HEK293 (cell line): ENCODE data around the gene SEPTIN5.

Experiments
- CTCF ChIA-PET: fragments of 350-600 bp; formaldehyde crosslinking; extraction: SDS; loops from one replicate; lab custom pipeline; 2021; ENCODE audit warnings: antibody characterized with exemption; lab: Yijun Ruan, JAX
- POLR2A ChIA-PET: fragments of 300-600 bp; formaldehyde crosslinking; extraction: SDS; loops from one replicate; lab custom pipeline; 2020; ENCODE audit warnings: antibody characterized with exemption, inconsistent platforms; lab: Yijun Ruan, JAX
- H3K27ac ChIP-seq: fragments of 200-500 bp; sonication (Bioruptor generic); 2 replicates; pipeline ENCODE4 v1.5.1; 2014; ENCODE audit warnings: low read depth, low read length, control low read depth, inconsistent platforms; ENCODE audit errors: extremely low read depth
- H3K36me3 ChIP-seq, 2 experiments: fragments of 200-500 bp in 1 of 2; sonication (Bioruptor generic) in 1 of 2; 1 replicate in 1 of 2; 2 replicates in 1 of 2; pipeline ENCODE4 v1.5.1; 2014 to 2017; ENCODE audit warnings: inconsistent platforms in 2 of 2, low read length in 2 of 2; ENCODE audit not compliant: control insufficient read depth in 2 of 2, insufficient read depth in 1 of 2
- H3K4me1 ChIP-seq: fragments of 200-500 bp; sonication (Bioruptor generic); 2 replicates; pipeline ENCODE4 v1.5.1; 2014; ENCODE audit warnings: mild to moderate bottlenecking, low read length, inconsistent platforms; ENCODE audit not compliant: control insufficient read depth, insufficient read depth
- H3K4me3 ChIP-seq: 2 replicates; pipeline ENCODE4 v1.5.1; 2011; ENCODE audit warnings: low read depth, mild to moderate bottlenecking, control low read depth, low read length, moderate library complexity
- H3K9me3 ChIP-seq: fragments of 200-500 bp; sonication (Bioruptor generic); 2 replicates; pipeline ENCODE4 v1.5.1; 2014; ENCODE audit warnings: low read depth, low read length, inconsistent platforms; ENCODE audit not compliant: control insufficient read depth, insufficient read depth
- FEZF1 ChIP-seq: fragments of 450-650 bp; formaldehyde crosslinking; IDR thresholded peaks from 2 replicates; pipeline ENCODE4 v1.5.1; 2016; ENCODE audit warnings: missing biosample characterization, missing genetic modification characterization
- HOXC10 ChIP-seq: sonication (generic); formaldehyde crosslinking; IDR thresholded peaks from 2 replicates; pipeline ENCODE4 v1.8.1; 2023; ENCODE audit warnings: mild to moderate bottlenecking, missing genetic modification reagents
- KLF1 ChIP-seq: fragments of 450-650 bp; formaldehyde crosslinking; IDR thresholded peaks from 2 replicates; pipeline ENCODE4 v1.5.1; 2016; ENCODE audit warnings: missing biosample characterization, missing genetic modification characterization
- RBAK ChIP-seq: fragments of 450-650 bp; formaldehyde crosslinking; IDR thresholded peaks from 2 replicates; pipeline ENCODE4 v1.5.1; 2016; ENCODE audit warnings: missing biosample characterization, missing genetic modification characterization
- SP2 ChIP-seq: fragments of 450-650 bp; formaldehyde crosslinking; IDR thresholded peaks from 2 replicates; pipeline ENCODE4 v1.5.1; 2016; ENCODE audit warnings: missing biosample characterization, missing genetic modification characterization
- YY1 ChIP-seq: fragments of 450-650 bp; formaldehyde crosslinking; IDR thresholded peaks from 2 replicates; pipeline ENCODE4 v1.5.1; 2018; ENCODE audit warnings: missing biosample characterization, missing genetic modification characterization
- ZBTB17 ChIP-seq: fragments of 450-650 bp; formaldehyde crosslinking; IDR thresholded peaks from 2 replicates; pipeline ENCODE4 v1.5.1; 2016; ENCODE audit warnings: missing biosample characterization, missing genetic modification characterization
- ZNF157 ChIP-seq: fragments of 450-650 bp; formaldehyde crosslinking; IDR thresholded peaks from 2 replicates; pipeline ENCODE4 v1.5.1; 2016; ENCODE audit warnings: missing biosample characterization, missing genetic modification characterization
- ZNF175 ChIP-seq: fragments of 450-650 bp; formaldehyde crosslinking; IDR thresholded peaks from 2 replicates; pipeline ENCODE4 v1.5.1; 2016; ENCODE audit warnings: missing biosample characterization, missing genetic modification characterization
- ZNF221 ChIP-seq: fragments of 450-650 bp; formaldehyde crosslinking; IDR thresholded peaks from 2 replicates; pipeline ENCODE4 v1.5.1; 2017; ENCODE audit warnings: missing biosample characterization, missing genetic modification characterization, borderline replicate concordance
- ZNF239 ChIP-seq: fragments of 450-650 bp; formaldehyde crosslinking; IDR thresholded peaks from 2 replicates; pipeline ENCODE4 v1.5.1; 2016; ENCODE audit warnings: missing biosample characterization, missing genetic modification characterization
- ZNF24 ChIP-seq: fragments of 450-650 bp; formaldehyde crosslinking; IDR thresholded peaks from 2 replicates; pipeline ENCODE4 v1.5.1; 2016; ENCODE audit warnings: missing biosample characterization, missing genetic modification characterization
- ZNF248 ChIP-seq: fragments of 450-650 bp; formaldehyde crosslinking; IDR thresholded peaks from 2 replicates; pipeline ENCODE4 v1.5.1; 2017; ENCODE audit warnings: missing biosample characterization, missing genetic modification characterization
- ZNF324 ChIP-seq: fragments of 450-650 bp; formaldehyde crosslinking; IDR thresholded peaks from 2 replicates; pipeline ENCODE4 v1.5.1; 2016; ENCODE audit warnings: missing biosample characterization, missing genetic modification characterization
- ZNF350 ChIP-seq: fragments of 450-650 bp; formaldehyde crosslinking; IDR thresholded peaks from 2 replicates; pipeline ENCODE4 v1.5.0; 2017; ENCODE audit warnings: missing biosample characterization, mild to moderate bottlenecking, missing genetic modification characterization
- ZNF426 ChIP-seq: fragments of 450-650 bp; formaldehyde crosslinking; IDR thresholded peaks from 2 replicates; pipeline ENCODE4 v1.5.1; 2017; ENCODE audit warnings: missing biosample characterization, missing genetic modification characterization, mild to moderate bottlenecking, inconsistent platforms, moderate library complexity
- ZNF626 ChIP-seq: fragments of 450-650 bp; sonication (Bioruptor Pico); formaldehyde crosslinking; IDR thresholded peaks from 2 replicates; pipeline ENCODE4 v1.5.1; 2018; ENCODE audit warnings: missing biosample characterization, missing genetic modification characterization, inconsistent platforms
- ZNF658 ChIP-seq: fragments of 450-650 bp; formaldehyde crosslinking; IDR thresholded peaks from 2 replicates; pipeline ENCODE4; 2016; ENCODE audit warnings: missing biosample characterization, missing genetic modification characterization
- ZNF670 ChIP-seq: fragments of 450-650 bp; formaldehyde crosslinking; IDR thresholded peaks from 2 replicates; pipeline ENCODE4 v1.5.1; 2016; ENCODE audit warnings: missing biosample characterization, missing genetic modification characterization, low read depth
- ZNF677 ChIP-seq: fragments of 450-650 bp; IDR thresholded peaks from 2 replicates; pipeline ENCODE4 v1.5.0; 2018; ENCODE audit warnings: missing biosample characterization, mild to moderate bottlenecking, missing genetic modification characterization, moderate library complexity
- ZSCAN16 ChIP-seq: fragments of 450-650 bp; formaldehyde crosslinking; IDR thresholded peaks from 2 replicates; pipeline ENCODE4 v1.5.1; 2016; ENCODE audit warnings: missing biosample characterization, missing genetic modification characterization
- ZSCAN23 ChIP-seq: fragments of 450-650 bp; formaldehyde crosslinking; IDR thresholded peaks from 2 replicates; pipeline ENCODE4 v1.5.1; 2016; ENCODE audit warnings: missing biosample characterization, missing genetic modification characterization
- TF ChIP-seq, protein P1 (sequence below): fragments of 450-650 bp; formaldehyde crosslinking; IDR thresholded peaks from 2 replicates; pipeline ENCODE4 v1.5.1; 2016; ENCODE audit warnings: missing biosample characterization, missing genetic modification characterization, borderline replicate concordance
- TF ChIP-seq, protein P2 (sequence below): fragments of 450-650 bp; IDR thresholded peaks from 2 replicates; pipeline ENCODE4 v1.5.1; 2018; ENCODE audit warnings: missing biosample characterization, mild to moderate bottlenecking, missing genetic modification characterization
- TF ChIP-seq, protein P3 (sequence below): fragments of 450-650 bp; formaldehyde crosslinking; IDR thresholded peaks from 2 replicates; pipeline ENCODE4 v1.5.1; 2016; ENCODE audit warnings: missing biosample characterization, missing genetic modification characterization
- TF ChIP-seq, protein P4 (sequence below): fragments of 450-650 bp; formaldehyde crosslinking; IDR thresholded peaks from 2 replicates; pipeline ENCODE4 v1.5.1; 2017; ENCODE audit warnings: missing biosample characterization, missing genetic modification characterization
- TF ChIP-seq, protein P5 (sequence below): fragments of 450-650 bp; formaldehyde crosslinking; IDR thresholded peaks from 2 replicates; pipeline ENCODE4 v1.5.1; 2016; ENCODE audit warnings: missing biosample characterization, missing genetic modification characterization

The SEPTIN5 gene

DNA sequence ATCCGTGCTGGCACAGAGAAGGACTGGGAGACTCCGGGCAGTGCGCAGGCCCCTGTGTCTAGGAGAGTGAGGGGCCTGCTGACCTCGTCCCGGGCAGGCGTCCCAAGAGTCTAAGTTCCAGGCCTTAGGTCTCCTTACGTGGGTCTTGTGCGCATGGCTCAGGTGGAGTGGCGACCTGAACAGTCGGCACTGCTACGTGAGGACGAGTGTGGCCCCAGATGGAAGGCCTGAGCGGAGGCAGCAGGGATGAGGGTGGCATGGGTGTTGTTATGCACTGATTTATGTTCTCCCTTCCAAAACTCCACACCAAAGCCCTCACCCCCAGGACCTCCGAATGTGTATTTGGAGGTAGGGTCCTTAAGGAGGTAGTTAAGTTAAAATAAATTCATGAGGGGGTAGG lies 20.7 kb upstream of the SEPTIN5 start:
- H3K4me3 ChIP-seq, result no peak overlapping the region
- POLR2A ChIA-PET, result no interaction called here

DNA sequence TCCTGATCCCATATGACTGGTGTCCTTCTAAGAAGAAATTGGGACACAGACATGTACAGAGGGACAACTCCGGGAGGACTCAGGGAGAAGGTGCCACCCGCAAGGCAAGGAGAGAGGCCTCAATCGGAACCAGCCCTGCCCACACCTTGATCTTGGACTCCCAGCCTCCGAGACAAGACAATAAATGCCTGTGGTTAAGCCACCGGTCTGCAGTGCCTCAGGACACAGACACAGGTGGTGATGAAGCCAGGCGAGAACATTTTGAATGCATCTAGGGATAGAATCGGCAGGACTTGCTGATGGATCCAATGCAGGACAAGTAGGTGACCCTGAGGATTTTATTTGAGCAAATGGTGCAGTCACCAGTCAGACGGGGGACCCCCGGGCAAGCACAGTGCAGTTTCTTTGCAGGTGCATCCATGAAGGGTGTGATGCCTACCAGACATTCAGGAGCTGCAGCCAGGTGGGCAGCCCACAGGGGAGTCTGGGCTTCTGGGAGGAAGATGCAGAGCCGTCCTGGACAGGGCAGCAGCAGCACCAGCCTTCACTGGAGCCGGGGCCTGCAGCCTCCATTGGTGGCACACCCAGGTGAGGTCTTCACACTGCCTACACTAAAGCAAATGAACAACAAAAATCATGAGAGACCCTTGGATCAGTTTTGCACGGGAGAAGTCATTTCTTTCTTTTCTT lies 20.2 kb upstream of the SEPTIN5 start:
- Histone ChIP-seq H3K9me3 (no peaks in the 10 kb centered on the region), H3K4me1 (no peaks in the 10 kb centered on the region), H3K36me3 (no peaks in the 10 kb centered on the region), H3K4me3 (no peak overlapping the region), H3K27ac (no peak overlapping the region)
- POLR2A ChIA-PET, result no interaction called here
- CTCF ChIA-PET, result no interaction called here
- TF ChIP-seq, protein P1, sequence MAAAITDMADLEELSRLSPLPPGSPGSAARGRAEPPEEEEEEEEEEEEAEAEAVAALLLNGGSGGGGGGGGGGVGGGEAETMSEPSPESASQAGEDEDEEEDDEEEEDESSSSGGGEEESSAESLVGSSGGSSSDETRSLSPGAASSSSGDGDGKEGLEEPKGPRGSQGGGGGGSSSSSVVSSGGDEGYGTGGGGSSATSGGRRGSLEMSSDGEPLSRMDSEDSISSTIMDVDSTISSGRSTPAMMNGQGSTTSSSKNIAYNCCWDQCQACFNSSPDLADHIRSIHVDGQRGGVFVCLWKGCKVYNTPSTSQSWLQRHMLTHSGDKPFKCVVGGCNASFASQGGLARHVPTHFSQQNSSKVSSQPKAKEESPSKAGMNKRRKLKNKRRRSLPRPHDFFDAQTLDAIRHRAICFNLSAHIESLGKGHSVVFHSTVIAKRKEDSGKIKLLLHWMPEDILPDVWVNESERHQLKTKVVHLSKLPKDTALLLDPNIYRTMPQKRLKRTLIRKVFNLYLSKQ (tag by site-specific recombination), result no peak
- TF ChIP-seq ZNF324 (no peak), SP2 (no peak), ZBTB17 (no peak), RBAK (no peak), ZSCAN23 (tag by site-specific recombination) (no peak), ZNF248 (no peak), ZNF626 (tag by site-specific recombination) (no peak)

More for the DNA sequence above, 20.7 kb upstream of the SEPTIN5 start:
- Histone ChIP-seq H3K9me3 (no peaks in the 10 kb centered on the region), H3K36me3 (no peaks in the 10 kb centered on the region), H3K27ac (no peak overlapping the region), H3K4me1 (no peaks in the 10 kb centered on the region)
- CTCF ChIA-PET, result no interaction called here
- TF ChIP-seq ZNF658 (tag by site-specific recombination) (no peak), ZSCAN16 (tag by site-specific recombination) (no peak), KLF1 (no peak)

DNA sequence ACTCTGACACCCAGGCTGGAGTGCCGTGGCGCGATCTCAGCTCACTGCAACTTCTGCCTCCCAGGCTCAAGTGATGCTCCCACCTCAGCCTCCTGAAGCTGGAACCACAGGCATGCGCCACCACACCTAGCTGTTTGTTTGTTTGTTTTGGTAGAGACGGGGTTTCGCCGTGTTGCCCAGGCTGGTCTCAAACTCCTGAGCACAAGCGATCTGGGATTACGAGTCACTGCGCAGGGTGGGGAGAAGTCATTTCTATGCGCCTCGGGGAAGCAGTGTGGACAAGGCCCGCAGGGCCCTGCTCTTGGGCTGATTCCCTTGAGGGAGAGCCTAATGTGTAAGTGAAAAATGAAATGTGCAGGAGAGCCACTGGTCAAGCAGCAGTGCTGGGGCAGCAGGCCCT lies 19.6 kb upstream of the SEPTIN5 start:
- no peak overlapping the region for H3K27ac ChIP-seq
- H3K4me1 ChIP-seq, result no peaks in the 10 kb centered on the region
- no peak overlapping the region for H3K4me3 ChIP-seq
- POLR2A ChIA-PET, result no interaction called here
- CTCF ChIA-PET, result no interaction called here
- no peaks in the 10 kb centered on the region for H3K9me3 ChIP-seq
- H3K36me3 ChIP-seq, result no peaks in the 10 kb centered on the region
- TF ChIP-seq ZNF670, result no peak
- TF ChIP-seq YY1 (tag by site-specific recombination), result no peak
- TF ChIP-seq, protein P2, sequence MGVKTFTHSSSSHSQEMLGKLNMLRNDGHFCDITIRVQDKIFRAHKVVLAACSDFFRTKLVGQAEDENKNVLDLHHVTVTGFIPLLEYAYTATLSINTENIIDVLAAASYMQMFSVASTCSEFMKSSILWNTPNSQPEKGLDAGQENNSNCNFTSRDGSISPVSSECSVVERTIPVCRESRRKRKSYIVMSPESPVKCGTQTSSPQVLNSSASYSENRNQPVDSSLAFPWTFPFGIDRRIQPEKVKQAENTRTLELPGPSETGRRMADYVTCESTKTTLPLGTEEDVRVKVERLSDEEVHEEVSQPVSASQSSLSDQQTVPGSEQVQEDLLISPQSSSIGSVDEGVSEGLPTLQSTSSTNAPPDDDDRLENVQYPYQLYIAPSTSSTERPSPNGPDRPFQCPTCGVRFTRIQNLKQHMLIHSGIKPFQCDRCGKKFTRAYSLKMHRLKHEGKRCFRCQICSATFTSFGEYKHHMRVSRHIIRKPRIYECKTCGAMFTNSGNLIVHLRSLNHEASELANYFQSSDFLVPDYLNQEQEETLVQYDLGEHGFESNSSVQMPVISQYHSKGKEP (tag by site-specific recombination), result no peak
- TF ChIP-seq ZNF677 (tag by site-specific recombination), result no peak
- TF ChIP-seq, protein P3, sequence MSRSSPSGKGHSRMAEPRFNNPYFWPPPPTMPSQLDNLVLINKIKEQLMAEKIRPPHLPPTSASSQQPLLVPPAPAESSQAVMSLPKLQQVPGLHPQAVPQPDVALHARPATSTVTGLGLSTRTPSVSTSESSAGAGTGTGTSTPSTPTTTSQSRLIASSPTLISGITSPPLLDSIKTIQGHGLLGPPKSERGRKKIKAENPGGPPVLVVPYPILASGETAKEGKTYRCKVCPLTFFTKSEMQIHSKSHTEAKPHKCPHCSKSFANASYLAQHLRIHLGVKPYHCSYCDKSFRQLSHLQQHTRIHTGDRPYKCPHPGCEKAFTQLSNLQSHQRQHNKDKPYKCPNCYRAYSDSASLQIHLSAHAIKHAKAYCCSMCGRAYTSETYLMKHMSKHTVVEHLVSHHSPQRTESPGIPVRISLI (tag by site-specific recombination), result no peak
- TF ChIP-seq ZNF350, result no peak
- TF ChIP-seq ZNF24, result no peak
- TF ChIP-seq ZNF157 (tag by site-specific recombination), result no peak
- TF ChIP-seq, protein P4, sequence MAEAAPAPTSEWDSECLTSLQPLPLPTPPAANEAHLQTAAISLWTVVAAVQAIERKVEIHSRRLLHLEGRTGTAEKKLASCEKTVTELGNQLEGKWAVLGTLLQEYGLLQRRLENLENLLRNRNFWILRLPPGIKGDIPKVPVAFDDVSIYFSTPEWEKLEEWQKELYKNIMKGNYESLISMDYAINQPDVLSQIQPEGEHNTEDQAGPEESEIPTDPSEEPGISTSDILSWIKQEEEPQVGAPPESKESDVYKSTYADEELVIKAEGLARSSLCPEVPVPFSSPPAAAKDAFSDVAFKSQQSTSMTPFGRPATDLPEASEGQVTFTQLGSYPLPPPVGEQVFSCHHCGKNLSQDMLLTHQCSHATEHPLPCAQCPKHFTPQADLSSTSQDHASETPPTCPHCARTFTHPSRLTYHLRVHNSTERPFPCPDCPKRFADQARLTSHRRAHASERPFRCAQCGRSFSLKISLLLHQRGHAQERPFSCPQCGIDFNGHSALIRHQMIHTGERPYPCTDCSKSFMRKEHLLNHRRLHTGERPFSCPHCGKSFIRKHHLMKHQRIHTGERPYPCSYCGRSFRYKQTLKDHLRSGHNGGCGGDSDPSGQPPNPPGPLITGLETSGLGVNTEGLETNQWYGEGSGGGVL (tag by site-specific recombination), result no peak
- no peak for TF ChIP-seq ZNF221 (tag by site-specific recombination)
- TF ChIP-seq HOXC10, result no peak
- TF ChIP-seq, protein P5, sequence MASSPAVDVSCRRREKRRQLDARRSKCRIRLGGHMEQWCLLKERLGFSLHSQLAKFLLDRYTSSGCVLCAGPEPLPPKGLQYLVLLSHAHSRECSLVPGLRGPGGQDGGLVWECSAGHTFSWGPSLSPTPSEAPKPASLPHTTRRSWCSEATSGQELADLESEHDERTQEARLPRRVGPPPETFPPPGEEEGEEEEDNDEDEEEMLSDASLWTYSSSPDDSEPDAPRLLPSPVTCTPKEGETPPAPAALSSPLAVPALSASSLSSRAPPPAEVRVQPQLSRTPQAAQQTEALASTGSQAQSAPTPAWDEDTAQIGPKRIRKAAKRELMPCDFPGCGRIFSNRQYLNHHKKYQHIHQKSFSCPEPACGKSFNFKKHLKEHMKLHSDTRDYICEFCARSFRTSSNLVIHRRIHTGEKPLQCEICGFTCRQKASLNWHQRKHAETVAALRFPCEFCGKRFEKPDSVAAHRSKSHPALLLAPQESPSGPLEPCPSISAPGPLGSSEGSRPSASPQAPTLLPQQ, result no peak
- no peak for TF ChIP-seq FEZF1 (tag by site-specific recombination)
- TF ChIP-seq ZNF175 (tag by site-specific recombination), result no peak
- TF ChIP-seq ZNF239, result no peak
- TF ChIP-seq ZNF426 (tag by site-specific recombination), result no peak
